C4-2B (cell line): ENCODE measurements around the gene C8G.
A peak's percentile ranks its signal among the peaks of the same experiment; 100 is the strongest.

Source experiments
- H3K27ac ChIP-seq: fragments of 450-650 bp; 2 replicates; pipeline ENCODE4 v1.5.1; 2017
- ZFX ChIP-seq: fragments of 450-650 bp; IDR thresholded peaks from 2 replicates; pipeline ENCODE4 v1.6.1; 2017
- TF ChIP-seq, protein P1 (sequence below): fragments of 450-650 bp; conservative IDR thresholded peaks from 2 replicates; pipeline ENCODE4 v1.5.1; 2017; ENCODE audit warnings: mild to moderate bottlenecking

The C8G gene

GRCh38 chr9:136983167-136983566 is 38.1 kb downstream of the C8G start:
- TF ChIP-seq, protein P1, sequence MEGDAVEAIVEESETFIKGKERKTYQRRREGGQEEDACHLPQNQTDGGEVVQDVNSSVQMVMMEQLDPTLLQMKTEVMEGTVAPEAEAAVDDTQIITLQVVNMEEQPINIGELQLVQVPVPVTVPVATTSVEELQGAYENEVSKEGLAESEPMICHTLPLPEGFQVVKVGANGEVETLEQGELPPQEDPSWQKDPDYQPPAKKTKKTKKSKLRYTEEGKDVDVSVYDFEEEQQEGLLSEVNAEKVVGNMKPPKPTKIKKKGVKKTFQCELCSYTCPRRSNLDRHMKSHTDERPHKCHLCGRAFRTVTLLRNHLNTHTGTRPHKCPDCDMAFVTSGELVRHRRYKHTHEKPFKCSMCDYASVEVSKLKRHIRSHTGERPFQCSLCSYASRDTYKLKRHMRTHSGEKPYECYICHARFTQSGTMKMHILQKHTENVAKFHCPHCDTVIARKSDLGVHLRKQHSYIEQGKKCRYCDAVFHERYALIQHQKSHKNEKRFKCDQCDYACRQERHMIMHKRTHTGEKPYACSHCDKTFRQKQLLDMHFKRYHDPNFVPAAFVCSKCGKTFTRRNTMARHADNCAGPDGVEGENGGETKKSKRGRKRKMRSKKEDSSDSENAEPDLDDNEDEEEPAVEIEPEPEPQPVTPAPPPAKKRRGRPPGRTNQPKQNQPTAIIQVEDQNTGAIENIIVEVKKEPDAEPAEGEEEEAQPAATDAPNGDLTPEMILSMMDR: no peak
- TF ChIP-seq ZFX: no peak
- H3K27ac ChIP-seq: no peak overlapping the region

DNA sequence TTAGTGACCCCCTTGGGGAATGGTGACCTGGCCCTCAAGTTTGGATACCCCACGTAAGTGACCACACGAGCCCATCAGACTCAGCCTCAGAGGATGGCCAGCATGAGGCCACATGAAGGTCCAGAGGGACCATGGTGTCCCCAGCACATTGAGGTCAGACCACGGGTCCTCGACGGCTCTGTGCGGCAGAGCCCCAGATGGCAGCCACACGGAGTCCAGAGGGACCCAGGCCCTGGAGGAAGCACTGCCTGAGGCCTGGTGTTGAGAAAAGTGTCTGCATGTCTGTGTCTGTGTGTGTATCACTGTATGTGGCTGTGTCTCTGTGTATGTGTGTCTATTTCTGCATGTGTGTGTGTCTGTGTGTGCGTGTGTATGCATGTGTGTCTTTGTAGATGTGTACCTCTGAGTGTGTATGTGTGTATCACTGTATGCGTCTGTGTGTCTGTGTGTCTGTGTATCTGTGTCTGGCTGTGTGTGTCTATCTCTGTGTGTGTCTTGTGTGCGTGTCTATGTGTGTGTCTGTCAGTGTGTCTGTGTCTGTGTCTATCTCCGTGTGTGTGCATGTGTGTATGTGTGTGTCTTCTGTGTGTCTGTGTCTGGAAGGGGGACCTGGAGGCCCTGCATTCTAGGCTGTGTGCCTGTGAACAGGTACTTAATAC is 38.7 kb downstream of the C8G start:
- no peak for TF ChIP-seq ZFX
- TF ChIP-seq, protein P1: no peak
- no peak overlapping the region for H3K27ac ChIP-seq

DNA sequence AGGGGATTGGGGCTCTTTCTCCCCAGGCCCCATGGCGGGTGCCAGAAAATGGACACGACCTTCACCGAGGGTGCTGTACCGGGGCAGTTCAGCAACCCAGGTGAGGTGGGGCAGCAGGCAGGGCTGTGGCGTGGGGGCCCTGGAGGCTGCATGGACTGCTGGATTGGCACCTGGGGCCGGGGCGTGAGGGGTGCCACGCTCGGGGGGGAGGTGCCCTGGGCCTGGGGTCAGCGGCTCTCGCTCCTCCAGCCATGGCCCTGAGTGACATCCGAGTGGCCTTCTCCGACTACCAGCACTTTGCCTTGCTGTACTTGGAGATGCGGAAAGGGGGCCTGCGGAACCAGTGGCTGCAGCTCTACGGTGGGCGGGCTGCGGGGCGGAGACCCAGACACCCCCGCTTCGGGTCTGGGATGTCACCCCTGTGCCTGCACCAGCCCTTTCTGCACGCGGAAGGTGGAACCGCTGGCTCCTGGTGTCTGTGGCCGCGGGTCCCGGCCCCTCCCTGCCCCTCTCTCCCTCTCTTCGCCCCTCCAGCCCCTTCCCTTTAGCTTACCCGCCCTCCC is 39.5 kb downstream of the C8G start:
- no peak for TF ChIP-seq ZFX
- TF ChIP-seq, protein P1: no peak
- H3K27ac ChIP-seq: no peak overlapping the region

DNA sequence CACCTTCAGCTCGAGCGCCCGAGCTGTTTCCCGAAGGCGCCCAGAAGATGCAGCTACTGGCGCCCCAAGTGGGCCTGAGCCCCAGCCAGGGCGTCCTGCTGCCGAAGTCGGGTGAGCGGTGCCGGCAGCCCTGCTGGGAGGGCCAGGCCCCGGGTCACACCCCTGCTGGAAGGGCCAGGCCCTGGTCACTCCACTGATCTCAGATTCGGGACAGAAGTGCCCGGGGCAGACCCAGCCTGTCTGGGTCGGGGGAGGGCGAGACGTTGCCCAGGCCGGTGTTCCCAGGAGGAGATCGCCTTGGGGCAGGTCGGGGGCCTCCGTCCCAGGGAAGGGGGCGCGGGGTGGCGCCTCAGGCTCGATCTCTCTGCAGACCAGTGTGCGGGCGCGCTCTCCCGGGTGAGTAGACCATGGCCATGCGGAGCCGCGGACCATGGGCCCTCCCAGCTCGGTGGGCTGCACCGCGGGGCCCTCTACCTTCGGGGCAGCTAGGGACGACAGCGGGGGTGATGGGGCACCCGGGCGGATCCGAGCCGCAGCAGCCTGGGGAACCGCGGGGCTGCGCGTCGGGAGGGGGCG is 40.1 kb downstream of the C8G start:
- TF ChIP-seq ZFX: no peak
- TF ChIP-seq, protein P1: no peak
- H3K27ac ChIP-seq: no peak overlapping the region

GRCh38 chr9:136985853-136986252 is 40.8 kb downstream of the C8G start:
- TF ChIP-seq ZFX: no peak
- TF ChIP-seq, protein P1: no peak
- H3K27ac ChIP-seq: no peak overlapping the region

GRCh38 chr9:136988872-136989271 is 43.8 kb downstream of the C8G start:
- H3K27ac ChIP-seq: peak overlapping the region; percentile 73
- TF ChIP-seq, protein P1: no peak
- TF ChIP-seq ZFX: no peak

DNA sequence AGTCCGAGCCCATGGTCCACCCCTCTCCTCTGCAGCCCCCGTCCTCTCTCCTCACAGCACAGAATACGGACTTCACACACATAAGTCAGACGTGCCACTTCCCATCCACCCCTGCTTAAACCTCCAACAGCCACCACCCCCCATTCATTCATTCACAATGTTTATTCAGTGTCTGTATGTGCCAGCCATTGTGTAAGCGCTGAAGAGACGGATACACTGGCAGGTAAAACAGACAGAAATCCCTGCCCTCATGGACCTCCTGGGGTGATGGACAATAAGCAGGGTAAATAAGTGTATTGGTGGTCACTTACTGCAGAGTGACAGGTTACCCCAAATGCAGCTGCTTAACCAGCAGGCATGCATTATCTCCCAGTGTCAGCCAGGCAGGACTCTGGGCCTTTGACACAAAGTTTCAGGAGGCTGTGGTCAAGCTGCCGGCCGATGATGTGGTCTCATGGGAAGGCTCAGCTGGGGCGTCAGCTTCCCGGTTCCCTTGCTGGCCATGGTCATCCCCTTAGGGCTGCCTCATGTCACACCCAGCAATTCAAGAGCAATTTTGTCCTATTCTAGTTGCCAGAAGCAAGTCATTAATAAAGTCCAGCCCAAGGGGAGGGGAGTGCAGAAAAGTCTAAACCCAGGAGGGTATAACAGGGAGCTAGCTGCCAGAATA is 45.3 kb downstream of the C8G start:
- TF ChIP-seq, protein P1: no peak
- TF ChIP-seq ZFX: no peak
- peak overlapping the region; percentile 86; the same call in 1 of the 2 replicates for H3K27ac ChIP-seq
